Activated CD8-positive, alpha-beta memory T cell treated with anti-CD3 and anti-CD28 coated beads, Interleukin-2, amount 50 U/mL, for 1 hour (primary cell): ENCODE measurements around the gene STX18.

Experiments
- DNase-seq: peaks from one replicate; pipeline ENCODE4 v3.0.0-alpha.2; 2020; ENCODE audit errors: extremely low read depth

Gene STX18

GRCh38 chr4:4401036-4401435, 140.8 kb downstream of the STX18 start:
- no peak for DNase-seq

- DNase-seq: no peak
Observed at GRCh38 chr4:4398430-4398829, 143.4 kb downstream of the STX18 start.

DNA sequence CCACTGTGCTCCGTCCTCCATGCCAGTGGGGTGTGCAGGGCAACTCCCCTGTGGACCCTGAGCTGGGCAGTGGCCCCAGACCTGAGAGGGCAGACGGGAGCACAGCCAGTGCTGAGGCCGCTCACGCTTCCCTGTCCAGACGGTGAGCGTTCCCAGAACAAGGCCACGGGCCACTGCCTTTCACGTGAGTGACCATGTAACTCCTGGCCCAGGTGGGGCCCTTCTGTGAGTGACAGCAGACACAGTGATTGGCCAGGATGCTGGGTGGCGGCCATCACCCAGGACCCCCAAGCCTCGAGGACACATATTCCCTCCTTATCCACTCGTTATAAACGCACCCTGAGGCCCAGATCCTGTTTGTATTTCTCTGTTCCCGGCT, 144.4 kb downstream of the STX18 start:
- DNase-seq: no peak

- no peak for DNase-seq
Observed at GRCh38 chr4:4396628-4397440, 145.0 kb downstream of the STX18 start.

- DNase-seq: no peak
Observed at GRCh38 chr4:4395849-4396627, 145.8 kb downstream of the STX18 start.

DNA sequence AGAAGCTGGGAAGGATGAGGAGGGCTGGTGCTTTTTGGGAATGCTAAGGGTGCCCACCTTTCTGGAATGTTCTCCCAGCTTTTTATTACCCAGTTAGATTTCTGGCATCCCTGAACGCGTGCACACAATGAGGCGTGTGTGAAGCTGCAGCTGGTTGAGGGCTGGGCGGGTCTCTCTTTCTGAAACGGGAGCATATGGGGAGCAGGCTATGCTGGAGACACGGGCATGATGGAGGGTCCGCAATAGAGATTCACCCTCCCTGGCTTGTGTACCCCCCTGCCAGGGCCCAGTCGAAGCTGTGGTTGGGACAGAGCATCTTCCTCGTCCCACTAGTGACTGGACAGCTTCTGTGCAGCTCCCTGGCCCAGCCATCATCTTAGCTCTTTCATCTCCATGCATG, 146.5 kb downstream of the STX18 start:
- no peak for DNase-seq

DNA sequence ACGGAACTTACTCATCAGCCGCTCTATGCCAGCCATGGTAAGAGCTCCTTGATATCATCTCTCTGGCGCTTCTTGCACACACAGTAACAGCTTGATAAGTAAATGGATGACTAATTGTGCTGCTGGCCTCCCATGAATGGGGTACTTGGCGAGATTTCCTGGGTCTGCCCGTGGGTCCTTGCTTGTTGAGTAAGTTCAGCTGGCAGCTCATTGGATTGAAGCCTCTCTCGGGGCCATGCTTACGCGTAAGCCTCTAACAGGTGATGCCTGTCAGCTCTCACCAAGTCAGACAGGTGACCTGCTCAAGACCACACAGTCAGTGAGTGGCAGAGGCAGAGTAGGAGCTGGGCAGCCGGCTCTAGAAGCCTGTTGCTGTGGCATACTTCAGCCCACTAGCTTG, 147.2 kb downstream of the STX18 start:
- no peak for DNase-seq

- no peak for DNase-seq
Observed at GRCh38 chr4:4392501-4393183, 149.2 kb downstream of the STX18 start.

GRCh38 chr4:4391866-4392265, 150.0 kb downstream of the STX18 start:
- no peak for DNase-seq

GRCh38 chr4:4390515-4391240, 151.2 kb downstream of the STX18 start:
- DNase-seq: no peak

GRCh38 chr4:4390046-4390445, 151.8 kb downstream of the STX18 start:
- DNase-seq: no peak

- DNase-seq: no peak
Observed at GRCh38 chr4:4388836-4389575, 152.8 kb downstream of the STX18 start.

- no peak for DNase-seq
Observed at GRCh38 chr4:4388311-4388790, 153.5 kb downstream of the STX18 start.

DNA sequence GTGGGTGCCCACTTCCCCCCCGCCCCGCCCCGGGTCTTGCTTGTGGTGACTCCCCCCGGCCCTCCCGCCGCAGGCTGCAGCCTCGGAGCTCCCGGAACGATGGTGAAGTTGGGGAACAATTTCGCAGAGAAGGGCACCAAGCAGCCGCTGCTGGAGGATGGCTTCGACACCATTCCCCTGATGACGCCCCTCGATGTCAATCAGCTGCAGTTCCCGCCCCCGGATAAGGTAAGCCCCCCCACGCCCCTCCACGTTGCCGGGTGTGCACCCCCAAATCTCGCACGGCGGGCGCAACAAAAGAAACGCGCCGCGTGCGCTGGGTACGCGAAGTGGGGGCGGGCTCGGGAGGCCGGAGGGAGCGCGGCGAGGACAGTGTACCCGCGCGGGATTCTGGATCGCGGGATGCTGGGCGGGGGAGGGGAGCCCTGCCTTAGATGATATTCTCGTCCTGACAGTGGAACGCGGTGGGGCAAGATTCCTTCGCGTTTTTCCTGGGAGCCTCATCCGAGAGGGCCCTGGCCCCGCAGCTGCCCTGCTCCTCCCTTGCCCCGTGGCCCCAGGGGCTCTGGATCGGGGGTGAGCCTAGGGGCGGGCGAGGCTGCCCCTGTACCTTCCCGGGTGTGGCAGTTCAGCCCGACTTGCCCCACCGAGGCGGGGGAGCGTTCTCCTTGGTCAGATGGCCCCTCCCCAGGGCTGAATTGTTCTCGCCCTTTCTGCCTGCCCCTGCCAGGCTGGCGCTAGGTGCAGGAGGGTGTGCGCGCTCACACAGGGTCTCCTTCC, 154.1 kb downstream of the STX18 start:
- DNase-seq: no peak

DNA sequence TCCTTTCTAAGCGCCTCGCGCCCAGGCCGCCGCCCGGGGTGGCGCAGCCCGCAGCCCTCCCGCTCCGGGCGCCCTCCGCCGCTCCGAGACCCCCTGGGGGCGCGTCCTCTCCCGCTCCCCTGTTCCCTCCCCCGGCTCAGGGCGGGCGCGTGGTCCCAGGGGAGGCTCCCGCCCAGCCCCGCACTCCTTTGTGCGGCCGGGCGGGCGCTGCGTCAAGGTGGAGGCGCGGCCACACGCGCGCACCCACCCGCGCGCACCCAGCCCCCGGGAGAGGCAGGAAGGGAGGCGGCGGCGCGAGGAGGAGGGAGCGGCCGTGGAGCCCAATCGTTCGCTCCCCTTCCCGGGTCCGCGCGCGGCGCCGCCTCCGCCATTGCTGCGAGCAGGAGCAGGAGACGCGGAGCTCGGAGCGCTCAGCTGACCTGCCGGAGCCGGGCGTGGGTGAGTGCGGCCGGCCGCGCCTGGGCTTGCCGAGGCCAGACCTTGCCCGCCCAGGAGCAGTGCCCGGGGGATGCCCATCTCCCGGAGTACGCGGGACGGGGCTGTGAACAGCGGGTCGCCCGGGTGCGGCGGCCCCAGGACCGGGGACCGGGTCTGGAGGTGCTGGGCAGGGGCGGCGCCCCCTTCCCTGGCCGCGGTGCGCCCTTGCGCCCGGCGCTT, 155.0 kb downstream of the STX18 start, which contains the start of gene NSG1:
NSG1 (plus strand) TSS at position 367 of the 657 bp plus-strand sequence. CDS start 528 bp downstream, outside the sequence.
- no peak for DNase-seq

DNA sequence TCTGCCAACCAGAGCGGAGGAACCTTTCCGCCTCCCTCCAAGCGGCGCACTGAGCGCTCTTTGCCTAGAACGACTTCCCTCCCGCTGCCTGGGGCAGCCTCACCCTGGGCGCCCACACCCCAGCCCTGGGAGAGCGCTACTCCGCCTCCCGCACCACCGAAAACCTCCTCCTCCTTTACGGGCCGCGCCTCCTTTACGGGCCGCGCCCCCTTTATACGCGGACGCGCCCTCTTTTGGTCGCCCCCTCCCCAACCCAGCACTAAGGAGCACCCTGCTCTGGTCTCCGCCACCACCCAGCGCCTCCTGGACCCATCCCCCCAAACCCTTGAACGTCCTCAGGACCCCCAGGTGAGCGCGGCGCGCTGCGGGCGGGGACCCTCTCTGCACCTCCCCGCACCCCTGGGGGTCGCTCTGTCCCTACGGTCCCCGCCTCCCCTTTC, 155.5 kb downstream of the STX18 start:
- no peak for DNase-seq

DNA sequence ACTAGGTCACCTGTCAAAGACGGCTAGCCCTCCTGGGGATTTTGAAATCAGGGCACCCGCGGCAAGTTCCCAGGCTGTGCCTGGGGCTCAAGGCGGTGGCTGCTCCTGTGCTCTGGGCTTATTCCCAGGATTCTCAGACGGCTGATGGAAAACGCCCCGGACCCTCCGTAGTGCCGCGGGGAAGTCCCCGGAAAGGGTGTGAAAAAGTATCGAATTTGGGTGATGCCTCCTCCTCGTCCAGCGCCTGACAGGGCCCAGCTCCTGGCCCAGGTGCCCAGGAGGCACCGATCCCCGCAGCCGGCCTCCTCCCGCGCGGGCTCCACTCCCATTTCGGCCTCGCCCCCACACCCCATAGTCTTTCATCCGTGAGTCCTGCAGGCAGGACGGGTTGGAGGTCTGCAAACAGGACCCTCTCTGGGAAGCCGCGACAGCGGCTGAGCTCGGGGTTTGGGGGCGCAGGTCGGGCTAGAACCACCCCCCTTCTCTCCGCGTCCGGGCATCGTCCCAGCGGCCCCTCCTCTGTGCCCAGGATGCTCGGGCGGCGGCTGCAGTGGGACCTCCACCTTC, 156.0 kb downstream of the STX18 start:
- DNase-seq: no peak

GRCh38 chr4:4384837-4385236, 157.0 kb downstream of the STX18 start:
- DNase-seq: no peak

- no peak for DNase-seq
Observed at GRCh38 chr4:4383085-4383484, 158.8 kb downstream of the STX18 start.
